Measurements from ENCODE around the gene SEC24D.

The SEC24D gene

DNA sequence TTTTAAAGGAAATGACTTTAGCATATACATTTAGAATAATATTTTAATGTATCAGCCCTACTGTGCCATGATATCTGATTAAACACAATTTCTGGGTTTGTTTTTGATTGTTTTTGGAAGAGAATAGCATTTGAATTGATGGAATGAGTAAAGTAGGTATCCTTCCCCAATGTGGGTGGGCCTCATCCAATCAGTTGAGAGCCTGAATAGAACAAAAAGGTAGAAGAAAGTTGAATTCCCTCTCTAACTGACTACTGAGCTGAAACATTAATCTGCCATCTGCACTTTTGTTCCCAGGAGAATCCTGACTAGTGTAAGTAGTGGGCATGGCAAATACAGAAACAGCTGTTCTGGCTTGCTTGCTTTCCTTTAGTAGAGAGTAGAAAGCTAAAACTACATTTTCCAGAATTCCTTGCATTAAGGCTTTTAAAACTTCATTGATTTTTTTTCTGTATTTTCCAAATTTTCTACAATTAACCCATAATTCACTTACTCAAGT is 9.7 kb upstream of the SEC24D start:
- no peak for DNase-seq (ENCODE audit: low read depth in 2 of 2)

DNA sequence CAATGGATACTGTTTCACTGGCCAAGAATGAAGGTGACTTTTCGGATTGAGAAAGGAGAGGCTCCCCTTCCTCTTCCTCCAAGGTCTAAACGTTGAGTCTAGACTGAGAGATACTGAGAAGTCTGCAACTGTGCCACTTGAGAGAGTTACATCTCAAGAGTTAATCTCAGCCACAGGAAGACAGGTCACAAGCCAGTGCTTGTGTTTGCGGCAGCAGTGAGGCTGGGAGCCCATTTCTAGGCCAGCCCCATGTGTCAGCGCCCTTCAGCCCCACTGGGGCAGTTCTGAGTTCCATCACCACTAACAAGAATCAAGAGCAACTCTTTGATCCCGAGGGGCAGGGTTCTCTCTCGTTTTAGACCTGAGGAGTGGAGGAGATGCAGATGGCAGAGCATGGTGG is 7.3 kb upstream of the SEC24D start:
- no peak for DNase-seq (ENCODE audit: low read depth in 2 of 2)

DNA sequence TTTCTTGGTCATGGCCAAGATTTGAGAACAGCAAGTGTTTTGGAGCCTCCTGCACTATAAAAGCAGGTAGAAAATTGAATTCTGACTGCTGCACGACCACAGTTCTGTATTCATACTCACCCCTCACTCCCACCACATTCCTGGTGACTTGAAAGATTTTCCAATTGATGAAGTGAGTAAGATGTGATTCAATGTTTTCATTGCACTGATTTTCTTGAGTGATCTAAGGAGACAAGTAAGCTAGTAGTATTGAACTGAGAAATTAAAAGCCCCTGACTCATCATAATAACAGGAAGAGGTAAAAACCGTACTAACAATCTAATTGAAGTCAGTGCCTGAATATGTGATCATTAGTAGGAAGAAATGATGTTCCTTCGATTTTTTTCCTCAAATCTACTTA is 6.1 kb upstream of the SEC24D start:
- no peak for DNase-seq (ENCODE audit: low read depth in 2 of 2)

DNA sequence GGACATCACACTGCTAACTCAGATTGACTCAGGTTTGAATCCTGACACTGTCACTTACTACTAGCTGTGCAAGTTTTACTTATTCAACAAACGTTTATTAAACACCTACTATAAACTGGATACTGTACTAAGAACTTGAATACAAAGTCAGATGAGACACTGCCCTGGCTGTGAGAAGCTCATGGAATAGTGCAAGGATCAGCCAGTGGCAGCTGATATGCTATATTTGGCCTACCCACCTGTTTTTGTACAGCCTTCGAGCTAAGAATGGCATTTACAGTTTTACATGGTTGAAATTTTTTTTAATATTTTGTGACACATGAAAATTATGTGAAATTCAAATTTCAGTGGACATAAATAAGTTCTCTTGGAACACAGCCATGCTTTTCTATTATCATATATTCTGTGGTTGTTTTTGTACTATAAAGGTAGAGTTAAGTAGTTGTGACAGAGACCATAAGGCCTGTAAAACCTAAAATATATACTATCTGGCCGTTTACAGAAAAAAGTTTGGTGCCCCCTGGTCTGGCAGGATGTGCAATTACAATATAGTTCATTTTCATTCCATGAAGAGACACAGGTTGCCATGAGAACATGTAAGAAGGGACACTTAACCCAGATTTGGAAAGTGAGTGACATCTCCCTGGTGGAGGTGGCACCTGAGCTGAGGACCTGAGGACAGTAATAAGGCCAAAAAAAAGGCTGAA is 3.4 kb upstream of the SEC24D start:
- no peak for DNase-seq (ENCODE audit: low read depth in 2 of 2)

DNA sequence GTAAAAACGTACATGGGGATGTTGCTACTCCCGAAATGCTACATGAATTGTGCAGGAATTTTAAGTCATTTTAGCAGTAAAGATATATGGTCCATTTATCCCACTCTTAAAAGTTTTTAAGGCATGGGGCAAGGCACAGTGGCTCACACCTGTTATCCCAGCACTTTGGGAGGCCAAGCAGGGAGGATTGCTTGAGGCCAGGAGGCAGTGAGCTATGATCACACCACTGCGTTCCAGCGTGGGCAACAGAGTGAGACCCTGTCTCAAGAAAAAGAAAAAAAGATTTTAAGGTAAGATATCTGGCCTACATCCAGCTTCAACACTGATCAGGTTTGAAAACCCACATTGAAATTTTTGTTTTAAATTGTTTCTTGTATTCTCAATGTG is 1.2 kb upstream of the SEC24D start:
- DNase-seq (ENCODE audit: low read depth in 2 of 2), result no peak

DNA sequence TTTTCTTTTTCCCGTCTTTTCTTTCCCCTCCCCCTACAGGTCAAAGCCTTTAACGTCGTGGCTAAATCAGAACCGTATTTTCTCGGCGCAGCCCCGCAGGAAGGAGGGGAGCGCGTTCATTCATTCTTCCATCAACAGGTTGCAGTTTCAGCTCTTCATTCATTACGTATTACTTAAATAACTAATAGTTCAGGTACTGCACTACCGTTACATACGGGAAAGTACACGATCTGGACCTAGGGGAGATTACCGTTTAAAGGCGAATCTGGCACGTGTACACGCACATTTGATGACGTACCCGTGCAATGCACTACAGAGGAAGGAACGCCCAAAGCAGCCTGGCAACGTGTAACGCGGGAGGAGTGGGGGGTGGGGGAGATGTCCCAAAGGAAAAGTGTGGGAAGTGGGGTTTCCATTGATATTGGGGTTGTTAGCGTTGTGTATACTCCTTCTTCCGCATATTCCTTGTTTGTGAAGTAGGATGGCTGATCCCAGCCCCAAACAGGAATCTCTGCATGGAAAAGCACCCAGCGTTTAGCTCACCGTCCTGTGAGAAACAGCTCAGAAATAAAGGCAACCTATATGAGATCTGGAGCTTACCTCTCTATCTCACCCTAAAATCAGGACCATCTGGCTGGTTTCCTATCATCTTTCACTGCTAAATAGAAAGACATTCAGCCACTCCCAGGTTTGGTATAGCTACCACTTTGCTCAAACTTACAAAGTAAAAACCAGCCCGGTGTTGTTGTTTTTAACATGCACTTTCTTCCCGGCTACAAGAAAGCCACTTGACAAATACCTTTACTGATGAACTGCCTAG is 585 bp upstream of the SEC24D start:
- no peak for DNase-seq (ENCODE audit: low read depth in 2 of 2)

DNA sequence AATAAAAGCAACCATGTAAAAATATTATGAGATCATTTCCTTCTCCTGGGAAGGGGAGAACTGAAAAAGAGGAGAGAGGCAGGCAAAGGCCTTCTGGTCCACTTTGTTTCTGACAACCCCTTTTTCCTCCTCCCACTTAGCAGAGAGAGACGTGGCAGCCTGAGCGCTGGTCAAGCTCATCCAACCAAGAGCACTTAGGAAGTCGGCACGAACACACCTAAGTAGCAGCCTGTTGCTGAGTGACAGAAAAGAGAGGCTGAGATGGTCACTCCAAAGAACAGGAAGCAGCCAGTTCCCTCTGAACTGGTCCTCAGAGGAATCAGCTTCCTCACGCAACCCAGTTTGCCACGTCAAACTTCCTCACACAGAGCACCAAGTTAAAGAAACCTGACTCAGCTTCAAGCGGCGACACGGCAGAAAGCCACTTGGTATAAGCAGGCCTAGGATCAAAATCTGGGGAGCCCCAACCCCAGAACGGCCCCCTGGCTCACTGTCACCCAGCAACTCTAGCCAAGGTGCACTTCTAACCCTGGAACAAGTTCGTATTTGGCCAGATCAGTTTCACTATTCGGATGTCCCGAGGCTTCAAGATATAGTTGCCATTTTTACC is 861 bp downstream of the SEC24D start:
- DNase-seq (ENCODE audit: low read depth in 2 of 2), result peak in 1 of 2 donors; percentile 8

DNA sequence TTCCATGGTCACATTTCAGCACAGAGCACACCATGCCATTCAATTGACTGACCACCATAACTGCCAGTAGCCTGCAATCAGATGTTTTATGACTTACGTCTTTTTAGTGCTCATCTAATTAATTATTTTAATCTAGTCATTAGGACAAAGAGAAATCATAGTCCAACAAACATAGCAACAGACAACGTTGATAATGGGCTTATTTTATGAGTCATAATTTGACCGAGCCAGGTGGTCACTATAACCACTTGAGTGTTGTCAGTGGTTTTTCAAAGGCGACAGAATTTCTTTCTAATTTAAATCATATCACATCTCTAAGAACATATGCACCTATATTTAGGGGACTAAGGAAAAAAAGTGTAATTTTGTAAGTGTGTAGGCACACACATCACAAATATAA is 1.9 kb downstream of the SEC24D start:
- DNase-seq (ENCODE audit: low read depth in 2 of 2), result no peak

DNA sequence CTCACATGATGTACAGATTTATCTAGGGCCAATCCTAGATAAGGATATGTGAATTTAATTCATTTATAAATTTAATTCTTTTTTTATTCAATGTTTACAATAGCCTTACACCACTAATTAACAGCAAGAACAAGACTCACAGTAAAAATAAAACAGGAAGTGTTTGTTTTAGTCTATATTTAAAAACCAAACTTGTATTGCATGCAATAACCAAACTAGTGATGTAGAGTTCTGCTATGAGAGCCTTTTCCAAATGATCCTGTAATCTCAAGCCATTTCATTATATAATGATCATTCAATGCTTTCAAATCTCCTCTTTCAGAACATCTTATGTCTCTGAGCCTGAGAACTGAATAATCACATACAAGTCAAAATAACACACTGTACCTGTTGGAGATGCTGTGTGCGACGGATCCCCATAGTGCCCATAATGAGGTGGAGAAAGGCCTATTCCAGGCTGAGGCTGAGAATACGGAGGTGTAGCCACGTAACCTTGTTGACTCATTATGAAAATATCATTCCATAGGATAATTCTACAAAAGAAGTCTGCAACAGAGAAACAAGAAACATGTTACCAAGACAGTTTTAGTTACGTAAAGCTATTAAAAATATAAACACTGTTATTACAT is 2.6 kb downstream of the SEC24D start:
- no peak for DNase-seq (ENCODE audit: low read depth in 2 of 2)

DNA sequence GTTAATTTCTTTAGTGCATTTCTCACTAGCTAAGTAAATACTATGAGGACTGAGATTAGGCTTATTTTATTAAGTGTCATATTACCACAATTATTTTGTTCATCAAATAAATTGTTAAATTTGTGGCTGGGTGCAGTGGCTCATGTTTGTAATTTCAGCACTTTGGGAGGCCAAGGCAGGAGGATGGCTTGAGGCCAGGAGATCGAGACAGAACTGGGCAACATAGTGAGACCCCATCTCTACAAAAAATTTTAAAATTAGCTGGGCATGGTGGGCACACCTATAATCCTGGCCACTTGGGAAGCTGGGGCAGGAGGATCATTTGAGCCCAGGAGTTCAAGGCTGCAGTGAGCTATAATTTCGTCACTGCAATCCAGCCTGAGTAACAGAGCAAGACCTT is 6.8 kb downstream of the SEC24D start:
- DNase-seq (ENCODE audit: low read depth in 2 of 2), result no peak

DNA sequence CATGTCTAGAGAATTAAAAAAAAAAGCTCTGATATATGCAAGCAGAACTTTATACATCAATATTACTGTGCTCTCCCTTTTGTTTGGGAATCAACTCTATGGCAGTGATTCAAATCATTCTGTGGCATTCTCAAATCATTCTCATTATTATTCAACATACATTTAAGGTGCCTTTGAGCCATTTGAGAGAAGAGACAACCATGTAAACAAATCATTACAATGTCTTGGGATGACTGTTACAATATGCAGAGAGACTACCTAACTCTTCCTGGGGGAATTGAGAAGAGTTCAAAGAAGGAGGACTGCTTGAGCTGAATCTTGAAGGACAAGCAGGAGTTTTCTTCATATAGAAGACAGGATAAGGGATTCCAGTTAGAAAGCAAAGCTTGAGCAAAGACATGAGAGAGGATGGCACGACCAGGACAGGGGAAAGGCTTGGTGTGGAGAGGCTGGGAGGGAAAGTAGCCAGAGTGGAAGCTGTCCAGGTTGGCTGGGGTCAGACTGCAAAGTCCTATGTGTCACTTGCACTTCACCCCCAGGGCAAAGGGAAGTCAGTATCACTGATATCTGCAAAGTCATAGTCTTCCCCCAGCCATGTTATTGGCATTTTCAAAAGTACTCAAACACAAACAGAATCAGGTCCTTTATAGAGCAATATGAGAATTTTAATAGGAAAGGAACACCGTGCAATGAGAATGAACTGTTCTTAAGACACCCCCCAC is 9.0 kb downstream of the SEC24D start:
- DNase-seq (ENCODE audit: low read depth in 2 of 2), result no peak

DNA sequence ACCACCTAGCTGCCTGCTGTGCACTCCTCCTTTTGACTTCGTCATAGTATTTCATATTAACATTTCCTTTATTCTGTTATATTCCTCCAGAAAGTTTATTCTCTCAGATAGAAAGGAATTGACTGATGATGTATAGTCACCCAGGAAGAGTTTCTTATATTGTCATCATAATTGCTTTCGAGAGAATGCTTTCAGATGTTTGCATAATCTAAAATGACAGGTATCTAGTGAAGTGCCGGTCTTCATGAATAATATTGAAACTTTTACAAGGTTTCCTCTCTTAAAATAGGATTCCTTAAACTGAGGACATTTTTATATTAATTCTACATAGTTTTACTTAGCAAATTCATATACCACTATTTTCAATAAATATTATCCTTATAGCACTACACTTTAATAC is 10.1 kb downstream of the SEC24D start:
- DNase-seq (ENCODE audit: low read depth in 2 of 2), result no peak

DNA sequence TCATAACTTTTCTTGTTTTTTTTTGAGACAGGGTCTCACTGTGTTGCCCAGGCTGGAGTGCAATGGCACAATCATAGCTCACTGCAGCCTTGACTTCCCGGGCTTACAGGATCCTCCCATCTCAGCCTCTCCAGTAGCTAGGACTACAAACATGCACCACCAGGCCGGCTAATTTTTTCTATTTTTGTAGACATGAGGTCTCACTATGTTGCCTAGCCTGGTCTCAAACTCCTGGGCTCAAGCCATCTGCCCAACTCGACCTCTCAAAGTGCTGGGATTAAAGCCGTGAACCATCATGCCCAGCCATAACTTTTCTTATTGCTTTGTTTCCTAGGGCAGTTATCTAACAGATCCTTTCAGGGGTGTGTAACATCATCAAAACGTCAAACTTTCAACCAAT is 11.8 kb downstream of the SEC24D start:
- no peak for DNase-seq (ENCODE audit: low read depth in 2 of 2)

DNA sequence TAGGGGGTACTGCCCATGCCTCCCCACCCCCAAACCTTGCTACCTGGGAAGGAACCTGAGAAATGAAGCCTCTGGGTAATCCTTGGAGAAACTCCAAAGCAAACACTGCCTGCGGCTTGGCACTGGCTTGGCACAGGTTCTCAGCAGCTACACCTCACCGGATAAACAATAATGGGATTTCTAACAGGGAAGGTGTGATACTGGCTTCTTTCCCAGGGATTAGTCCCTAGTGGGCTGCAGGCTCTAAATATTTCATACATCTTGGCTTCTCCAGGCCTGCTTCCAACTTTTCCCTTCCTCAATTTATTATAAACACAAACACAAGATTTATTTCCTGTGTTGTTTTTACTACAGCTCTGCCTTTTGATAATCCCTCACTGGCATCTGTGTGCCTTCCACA is 12.5 kb downstream of the SEC24D start:
- no peak for DNase-seq (ENCODE audit: low read depth in 2 of 2)

DNA sequence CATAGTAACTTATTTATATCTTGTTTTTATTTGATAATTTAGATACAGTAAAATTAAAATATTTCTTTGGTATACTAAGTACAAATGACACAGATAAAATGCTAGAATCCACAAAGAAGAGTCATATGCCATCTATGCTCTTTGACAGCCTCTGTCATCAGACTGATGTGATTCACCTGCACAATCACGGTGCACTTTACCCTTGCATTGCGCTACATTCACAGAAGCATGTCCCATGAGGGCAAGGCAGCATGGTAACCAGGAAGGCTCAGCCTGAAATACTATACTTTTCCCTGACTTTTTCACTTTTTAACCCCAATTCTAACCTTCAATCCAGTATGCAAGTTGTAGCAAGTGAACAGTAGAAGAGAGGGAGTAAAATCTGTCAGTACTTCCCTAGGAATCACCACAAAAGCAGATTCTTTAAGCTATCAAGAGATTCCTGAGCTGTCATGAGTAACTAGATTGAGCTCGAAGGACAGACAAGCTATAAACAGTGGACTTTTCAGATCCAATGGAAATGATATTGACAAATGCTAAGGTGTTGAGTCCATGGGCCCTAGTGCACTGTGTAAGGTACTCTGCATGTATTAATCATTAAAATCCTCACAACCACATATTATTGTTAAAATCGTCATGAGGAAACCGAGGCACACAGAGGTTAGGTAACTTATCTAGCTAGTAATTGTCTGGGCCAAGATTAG is 14.2 kb downstream of the SEC24D start:
- no peak for DNase-seq (ENCODE audit: low read depth in 2 of 2)

DNA sequence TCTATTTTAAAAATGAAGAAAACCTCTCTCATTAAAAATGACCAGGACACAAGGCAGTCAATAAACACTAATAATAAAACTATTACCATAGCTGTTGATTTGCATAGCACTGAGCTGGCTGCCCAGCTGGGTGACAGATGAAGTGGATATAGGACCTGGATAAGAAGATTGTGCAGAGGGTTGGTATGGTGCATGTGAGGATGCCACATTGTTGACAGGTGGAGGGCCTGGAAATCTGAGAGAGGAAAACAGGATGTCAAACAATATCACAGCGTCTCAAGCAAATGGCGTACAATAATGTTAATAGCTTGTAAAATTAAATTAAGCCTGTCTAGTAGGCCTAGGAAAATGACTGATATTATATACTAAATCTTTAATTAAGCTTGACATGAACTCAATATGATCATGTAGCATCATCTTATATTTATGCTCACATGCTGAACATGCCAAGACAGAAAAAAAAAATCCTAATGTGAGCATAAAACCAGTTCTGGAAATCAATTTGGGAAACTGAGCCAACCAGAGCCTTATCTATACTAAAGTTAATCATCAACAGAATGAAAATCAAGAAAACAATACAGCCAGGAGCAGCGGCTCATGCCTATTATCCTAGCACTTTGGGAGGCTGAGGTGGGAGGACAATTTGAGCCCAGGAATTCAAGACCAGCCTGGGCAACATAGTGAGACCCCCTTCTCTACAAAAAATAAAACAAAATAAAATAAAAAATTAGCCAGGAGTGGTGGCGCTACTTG is 18.6 kb downstream of the SEC24D start:
- no peak for DNase-seq (ENCODE audit: low read depth in 2 of 2)

DNA sequence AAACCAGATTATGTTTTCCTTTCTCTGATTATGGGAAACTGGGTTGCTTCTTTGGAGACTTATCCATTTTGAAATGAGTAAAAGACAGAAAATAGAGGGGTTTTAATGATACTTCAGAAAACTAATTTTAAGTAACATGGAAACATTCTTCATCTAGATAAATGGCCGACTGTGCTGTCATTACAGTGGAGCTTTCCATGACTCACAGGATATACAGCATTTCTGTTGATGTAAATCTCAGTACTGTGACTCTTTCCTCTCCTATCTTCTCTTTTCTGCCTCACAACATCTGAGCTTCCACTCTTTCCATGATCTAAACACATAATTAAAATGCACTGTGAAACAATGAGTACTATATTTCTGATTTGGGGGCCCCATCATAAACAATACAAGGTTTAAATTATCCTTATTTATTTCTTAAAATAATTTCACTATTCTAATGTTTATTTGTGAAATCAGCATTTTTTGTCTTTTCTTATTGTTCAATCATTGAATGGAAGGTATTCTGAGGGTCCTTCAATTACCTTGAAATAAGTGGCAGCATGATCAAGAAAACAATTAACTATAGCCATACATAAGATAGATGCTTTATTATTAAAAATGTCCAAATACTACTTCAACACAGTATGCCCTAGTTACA is 19.3 kb downstream of the SEC24D start:
- no peak for DNase-seq (ENCODE audit: low read depth in 2 of 2)

DNA sequence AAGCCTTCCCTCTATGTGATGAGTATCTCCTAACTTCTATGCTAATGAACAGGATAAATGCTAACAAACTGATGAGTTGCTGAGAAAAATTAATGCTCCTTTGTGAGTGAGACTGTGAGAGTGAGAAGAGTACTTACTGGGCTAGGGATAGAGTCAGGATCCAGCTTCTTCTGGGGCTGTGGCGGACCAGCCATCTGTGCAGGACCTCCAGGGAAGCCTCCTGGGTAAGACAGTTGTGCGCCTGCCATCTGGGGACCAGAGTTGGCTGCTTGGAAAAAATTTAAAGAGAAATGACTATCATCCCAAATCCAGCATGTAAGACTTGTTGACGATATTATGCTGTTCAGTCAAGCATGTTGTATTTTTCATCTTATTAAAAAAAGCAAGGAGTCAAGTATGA is 21.0 kb downstream of the SEC24D start:
- DNase-seq (ENCODE audit: low read depth in 2 of 2), result no peak

DNA sequence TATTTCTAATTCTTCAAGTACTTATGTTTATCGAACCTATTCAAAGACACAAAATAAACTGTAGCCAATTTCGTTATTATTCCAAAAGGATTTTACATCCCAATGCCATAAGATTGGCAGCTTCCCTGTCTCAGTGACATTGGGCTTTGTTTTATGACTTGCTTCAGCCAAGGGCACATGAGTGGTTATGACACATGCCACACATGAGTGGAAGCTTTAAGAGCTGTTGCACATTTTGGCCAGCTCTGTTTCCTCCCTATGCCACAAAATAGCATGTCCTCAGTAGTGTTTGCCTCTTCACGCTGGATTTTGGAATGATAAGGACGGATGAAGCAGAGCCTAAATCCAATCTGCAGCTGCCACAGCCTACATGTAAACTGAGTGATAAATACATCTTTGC is 21.9 kb downstream of the SEC24D start:
- DNase-seq (ENCODE audit: low read depth in 2 of 2), result no peak

DNA sequence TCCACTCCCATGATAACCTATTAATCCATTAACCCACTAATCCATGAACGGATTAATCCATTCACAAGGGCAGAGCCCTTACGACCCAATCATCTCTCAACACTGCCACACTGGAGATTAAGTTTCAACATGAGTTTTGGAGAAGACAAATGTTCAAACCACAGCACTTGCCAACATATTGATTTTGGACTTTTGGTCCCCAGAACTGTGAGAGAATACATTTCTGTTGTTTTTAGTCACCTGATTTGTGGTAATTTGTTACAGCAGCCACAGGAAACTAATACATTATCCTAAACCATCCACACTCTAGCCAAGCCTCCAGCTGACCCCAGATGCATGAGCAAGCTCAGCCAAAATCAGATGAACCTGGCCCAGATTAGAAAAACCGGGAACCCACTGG is 22.4 kb downstream of the SEC24D start:
- no peak for DNase-seq (ENCODE audit: low read depth in 2 of 2)

Data from stimulated activated CD8-positive, alpha-beta memory T cell treated with anti-CD3 and anti-CD28 coated beads, Interleukin-7, amount 100 ng/mL, for 1 hour (primary cell).